Hepatocyte (in vitro differentiated cells): ENCODE results near the gene MYO5A. TPM values are rescaled to one million over a fixed set of nuclear protein-coding genes. Genes with fewer than 3 reads are reported as not detected.
"Not testable (repeated sequence)": the region's sequence is repeated elsewhere in the genome, so short reads cannot be mapped to it uniquely, and the experiment has no call there.

Experiments
- DNase-seq: peaks from one replicate; pipeline ENCODE4 v3.0.0-alpha.2; 2016; ENCODE audit warnings: low spot score
- H2AFZ ChIP-seq: fragments of 200-600 bp; sonication (generic); 2 replicates; pipeline ENCODE4 v1.6.0; 2016; ENCODE audit warnings: antibody characterized with exemption, mild to moderate bottlenecking
- H3K27ac ChIP-seq: fragments of 200-600 bp; sonication (generic); 2 replicates; pipeline ENCODE4 v1.5.1; 2016; ENCODE audit warnings: mild to moderate bottlenecking
- H3K27me3 ChIP-seq: fragments of 200-600 bp; sonication (generic); 2 replicates; pipeline ENCODE4 v1.6.1; 2016
- H3K36me3 ChIP-seq: fragments of 200-600 bp; sonication (generic); replicated peaks from 2 replicates; pipeline ENCODE4 v1.5.1; 2016; ENCODE audit warnings: low read depth; ENCODE audit not compliant: insufficient read depth
- H3K4me1 ChIP-seq: fragments of 200-600 bp; sonication (generic); 2 replicates; pipeline ENCODE4 v1.5.1; 2016; ENCODE audit warnings: mild to moderate bottlenecking, moderate library complexity; ENCODE audit not compliant: insufficient read depth
- H3K4me2 ChIP-seq: fragments of 200-600 bp; sonication (generic); 2 replicates; pipeline ENCODE4 v1.6.0; 2016
- H3K4me3 ChIP-seq: fragments of 200-600 bp; sonication (generic); 2 replicates; pipeline ENCODE4 v1.5.1; 2016; ENCODE audit warnings: mild to moderate bottlenecking
- H3K79me2 ChIP-seq: fragments of 200-600 bp; sonication (generic); 2 replicates; pipeline ENCODE4 v1.6.0; 2017; ENCODE audit warnings: mild to moderate bottlenecking
- H3K9me2 ChIP-seq: fragments of 200-600 bp; sonication (generic); replicated peaks from 2 replicates; pipeline ENCODE4 v1.6.0; 2017; ENCODE audit warnings: mild to moderate bottlenecking; ENCODE audit not compliant: insufficient read depth
- H3K9me3 ChIP-seq: fragments of 200-600 bp; sonication (generic); 2 replicates; pipeline ENCODE4 v1.5.1; 2016; ENCODE audit warnings: low read depth, mild to moderate bottlenecking
- H4K20me1 ChIP-seq: fragments of 200-600 bp; sonication (generic); 2 replicates; pipeline ENCODE4 v1.6.0; 2016; ENCODE audit warnings: mild to moderate bottlenecking; ENCODE audit not compliant: insufficient read depth, poor library complexity, severe bottlenecking
- EZH2 ChIP-seq: fragments of 200-600 bp; sonication (generic); IDR thresholded peaks from 2 replicates; pipeline ENCODE4 v1.6.1; 2016; ENCODE audit warnings: antibody characterized with exemption, mild to moderate bottlenecking, borderline replicate concordance
- EZH2phosphoT487 ChIP-seq: fragments of 200-600 bp; sonication (generic); IDR thresholded peaks from one replicate; pipeline ENCODE4 v1.6.1; 2018; ENCODE audit warnings: antibody characterized with exemption, mild to moderate bottlenecking, low read depth, moderate library complexity; ENCODE audit not compliant: unreplicated experiment, severe bottlenecking
- WGBS: methylation state at CpG from one replicate; pipeline ENCODE4 v1.1.6; 2016; ENCODE audit warnings: low lambda C conversion rate; ENCODE audit errors: missing lambda C conversion rate; 5-methylcytosine and 5-hydroxymethylcytosine counted together
- polyA plus RNA-seq: library from polyadenylated mRNA; unstranded; fragments of >200 nt; fragmentation: Nextera tagmentation; extraction: Ambion mirVana; gene quantifications from 2 replicates; pipeline ENCODE4 v1.2.1, GENCODE V29; 2016
- total RNA-seq: library from RNA; depleted of rRNA; stranded (reverse); fragments of >200 nt; gene quantifications from 2 replicates; pipeline ENCODE4 v1.2.3, GENCODE V29; 2014
- TF ChIP-seq, protein P1 (sequence below): fragments of 200-600 bp; sonication (generic); IDR thresholded peaks from 2 replicates; pipeline ENCODE4 v1.5.1; 2016; ENCODE audit warnings: antibody characterized with exemption, mild to moderate bottlenecking; ENCODE audit not compliant: poor library complexity

The MYO5A gene
- total and polyA plus RNA-seq, 2 experiments from 2014 or later = 3.7 to 14.8 TPM

DNA sequence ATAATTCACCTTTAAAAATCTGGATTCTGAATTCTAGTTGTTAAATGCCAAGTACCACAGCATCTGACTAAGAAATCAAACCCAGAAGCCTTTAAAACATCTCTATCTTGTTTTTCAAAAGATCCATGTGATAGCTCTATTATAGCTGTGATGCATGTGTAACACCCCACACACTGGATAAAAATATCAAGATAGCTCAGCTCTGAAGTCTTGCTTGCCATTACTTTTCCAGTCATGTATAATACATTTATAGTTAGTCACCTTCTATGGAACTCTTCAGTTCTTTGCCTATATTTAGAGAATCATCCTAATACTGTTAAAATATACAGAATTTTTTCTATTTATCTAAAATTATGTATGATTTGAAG is 28.6 kb upstream of the MYO5A start:
- H2AFZ ChIP-seq = no peak overlapping the region
- H3K27ac ChIP-seq = no peak overlapping the region
- no peaks in the 10 kb centered on the region for H3K27me3 ChIP-seq
- H3K4me1 ChIP-seq = no peaks in the 10 kb centered on the region
- DNase-seq = no peak
- no peaks in the 10 kb centered on the region for H3K36me3 ChIP-seq
- H4K20me1 ChIP-seq = peaks cover 74% of the 10 kb centered on the region
- TF ChIP-seq, protein P1, sequence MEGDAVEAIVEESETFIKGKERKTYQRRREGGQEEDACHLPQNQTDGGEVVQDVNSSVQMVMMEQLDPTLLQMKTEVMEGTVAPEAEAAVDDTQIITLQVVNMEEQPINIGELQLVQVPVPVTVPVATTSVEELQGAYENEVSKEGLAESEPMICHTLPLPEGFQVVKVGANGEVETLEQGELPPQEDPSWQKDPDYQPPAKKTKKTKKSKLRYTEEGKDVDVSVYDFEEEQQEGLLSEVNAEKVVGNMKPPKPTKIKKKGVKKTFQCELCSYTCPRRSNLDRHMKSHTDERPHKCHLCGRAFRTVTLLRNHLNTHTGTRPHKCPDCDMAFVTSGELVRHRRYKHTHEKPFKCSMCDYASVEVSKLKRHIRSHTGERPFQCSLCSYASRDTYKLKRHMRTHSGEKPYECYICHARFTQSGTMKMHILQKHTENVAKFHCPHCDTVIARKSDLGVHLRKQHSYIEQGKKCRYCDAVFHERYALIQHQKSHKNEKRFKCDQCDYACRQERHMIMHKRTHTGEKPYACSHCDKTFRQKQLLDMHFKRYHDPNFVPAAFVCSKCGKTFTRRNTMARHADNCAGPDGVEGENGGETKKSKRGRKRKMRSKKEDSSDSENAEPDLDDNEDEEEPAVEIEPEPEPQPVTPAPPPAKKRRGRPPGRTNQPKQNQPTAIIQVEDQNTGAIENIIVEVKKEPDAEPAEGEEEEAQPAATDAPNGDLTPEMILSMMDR = no peak
- no peak for TF ChIP-seq EZH2phosphoT487
- no peak for TF ChIP-seq EZH2
- no peaks in the 10 kb centered on the region for H3K9me3 ChIP-seq
- H3K4me2 ChIP-seq = no peak overlapping the region
- no peak overlapping the region for H3K4me3 ChIP-seq
- no peaks in the 10 kb centered on the region for H3K9me2 ChIP-seq
- H3K79me2 ChIP-seq = peaks cover 92% of the 10 kb centered on the region

DNA sequence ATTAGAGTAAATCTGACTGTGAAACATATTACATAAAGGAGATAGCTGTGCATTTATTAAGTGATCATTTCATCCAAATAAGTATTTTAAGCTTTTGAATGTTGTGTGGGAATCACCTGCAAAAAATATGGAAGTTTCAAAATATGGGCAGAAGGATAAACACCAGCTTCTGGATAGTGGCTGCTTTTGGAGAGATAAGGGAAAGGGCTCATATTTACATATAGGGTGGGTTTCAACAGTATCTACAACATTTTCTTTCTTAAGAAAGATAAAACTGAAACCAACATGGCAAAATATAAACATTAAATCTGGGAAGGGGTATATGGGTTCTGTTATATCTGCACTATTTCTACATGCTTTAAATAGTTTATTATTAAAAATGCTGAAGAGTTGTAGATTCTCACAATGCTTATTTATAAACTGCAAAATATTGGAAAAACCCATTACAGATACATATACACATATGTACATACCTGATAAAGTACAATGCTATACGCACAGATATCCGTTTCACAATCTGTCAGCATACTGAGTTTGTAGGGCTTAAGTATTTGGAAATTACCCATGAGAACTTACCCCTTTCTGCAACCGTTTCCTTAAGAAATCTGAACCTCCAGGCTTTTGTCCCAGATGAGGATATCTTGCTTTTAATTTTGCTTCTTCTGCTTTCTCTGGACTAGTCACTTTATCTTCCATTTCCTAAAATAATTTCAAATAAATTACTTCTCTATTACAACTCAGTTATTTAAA is 28.0 kb upstream of the MYO5A start:
- H3K79me2 ChIP-seq = peaks cover 86% of the 10 kb centered on the region

DNA sequence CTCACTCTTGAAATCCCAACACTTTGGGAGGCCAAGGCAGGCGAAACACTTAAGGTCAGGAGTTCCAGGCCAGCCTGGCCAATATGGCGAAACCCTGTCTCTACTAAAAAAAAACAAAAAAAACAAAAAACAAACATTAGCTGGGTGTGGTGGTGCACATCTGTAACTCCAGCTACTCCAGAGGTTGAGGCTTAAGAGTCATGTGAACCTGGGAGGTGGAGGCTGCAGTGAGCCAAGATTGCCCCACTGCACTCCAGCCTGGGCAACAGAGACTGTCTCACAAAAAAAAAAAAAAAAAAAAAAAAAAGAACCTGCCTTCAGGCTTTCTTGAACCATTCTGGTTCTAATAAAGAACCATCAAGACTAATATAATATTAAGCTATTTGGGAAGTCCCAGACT is 23.6 kb upstream of the MYO5A start:
- no peak overlapping the region for H3K4me3 ChIP-seq
- no peaks in the 10 kb centered on the region for H3K27me3 ChIP-seq
- H3K4me2 ChIP-seq = no peak overlapping the region
- WGBS = 100% methylated on average over 1 of the region's 2 CpGs
- H3K4me1 ChIP-seq = no peaks in the 10 kb centered on the region
- TF ChIP-seq EZH2 (no peak), EZH2phosphoT487 (no peak)
- TF ChIP-seq, protein P1 = no peak
- no peak for DNase-seq
- peaks cover 42% of the 10 kb centered on the region for H3K79me2 ChIP-seq
- peaks cover 31% of the 10 kb centered on the region for H4K20me1 ChIP-seq
- H2AFZ ChIP-seq = no peak overlapping the region
- H3K36me3 ChIP-seq = no peaks in the 10 kb centered on the region
- no peak overlapping the region for H3K27ac ChIP-seq
- no peaks in the 10 kb centered on the region for H3K9me2 ChIP-seq
- no peaks in the 10 kb centered on the region for H3K9me3 ChIP-seq

More for the DNA sequence above, 28.0 kb upstream of the MYO5A start:
- H3K27ac ChIP-seq = no peak overlapping the region
- no peak overlapping the region for H3K4me3 ChIP-seq
- H3K9me3 ChIP-seq = no peaks in the 10 kb centered on the region
- 88% methylated on average over 3 of the region's 3 CpGs for WGBS
- H3K36me3 ChIP-seq = no peaks in the 10 kb centered on the region
- H2AFZ ChIP-seq = no peak overlapping the region
- TF ChIP-seq EZH2 = no peak
- peaks cover 74% of the 10 kb centered on the region for H4K20me1 ChIP-seq
- no peaks in the 10 kb centered on the region for H3K9me2 ChIP-seq
- no peak overlapping the region for H3K4me2 ChIP-seq
- no peaks in the 10 kb centered on the region for H3K27me3 ChIP-seq
- no peak for DNase-seq
- H3K4me1 ChIP-seq = no peaks in the 10 kb centered on the region

DNA sequence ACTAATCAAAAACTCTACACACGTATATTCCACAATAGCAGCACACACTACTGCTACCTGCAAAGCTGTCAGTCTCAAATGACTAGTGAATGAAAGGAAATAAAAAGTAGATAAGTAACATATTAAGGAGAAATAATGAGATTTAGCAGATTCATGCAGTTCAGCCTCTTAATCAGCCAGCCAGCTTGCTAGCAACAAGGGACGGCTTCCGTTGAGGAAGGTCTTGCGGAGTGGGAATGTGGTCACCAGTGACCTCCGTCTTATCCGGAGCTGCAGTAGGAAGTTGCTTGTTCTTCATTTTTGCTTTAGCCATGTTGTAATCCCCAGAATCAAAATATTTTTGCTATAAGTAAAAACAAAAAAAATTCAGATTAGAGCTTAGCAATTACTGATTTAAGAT is 23.1 kb upstream of the MYO5A start:
- Histone ChIP-seq H3K36me3 (no peaks in the 10 kb centered on the region), H3K79me2 (peaks cover 37% of the 10 kb centered on the region), H3K27me3 (no peaks in the 10 kb centered on the region), H3K4me1 (no peaks in the 10 kb centered on the region), H4K20me1 (peaks cover 25% of the 10 kb centered on the region), H2AFZ (no peak overlapping the region), H3K9me3 (no peaks in the 10 kb centered on the region), H3K9me2 (no peaks in the 10 kb centered on the region), H3K4me2 (no peak overlapping the region), H3K27ac (no peak overlapping the region), H3K4me3 (no peak overlapping the region)
- no peak for DNase-seq
- TF ChIP-seq EZH2 (no peak), EZH2phosphoT487 (no peak)
- TF ChIP-seq, protein P1 = no peak
- WGBS = 92% methylated on average over 6 of the region's 6 CpGs

DNA sequence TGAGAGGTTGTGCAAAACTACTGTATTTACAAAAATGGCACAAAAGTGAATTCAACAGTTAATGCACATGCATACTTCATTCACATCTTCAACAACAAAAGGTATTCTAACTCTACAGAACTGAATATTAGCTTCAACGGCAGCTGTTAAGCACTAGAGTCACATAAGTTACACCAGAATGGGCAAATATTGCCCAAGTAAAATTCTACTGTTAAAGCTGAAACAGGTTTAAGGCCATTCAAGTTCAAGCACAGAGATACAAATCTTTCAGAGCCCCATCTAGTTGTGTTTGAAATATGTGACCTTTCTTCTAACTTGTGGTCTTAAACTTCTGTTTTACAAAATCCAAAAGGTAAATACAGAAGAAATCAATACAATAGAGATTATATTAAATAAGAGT is 22.5 kb upstream of the MYO5A start:
- H3K4me2 ChIP-seq, H3K9me3 ChIP-seq, H3K36me3 ChIP-seq, H3K9me2 ChIP-seq, H3K27ac ChIP-seq, DNase-seq, H2AFZ ChIP-seq, H3K4me3 ChIP-seq, H3K27me3 ChIP-seq, H3K4me1 ChIP-seq: not testable (repeated sequence)
- 88% methylated on average over 1 of the region's 1 CpG for WGBS
- H4K20me1 ChIP-seq = peaks cover 21% of the 10 kb centered on the region
- H3K79me2 ChIP-seq = peaks cover 31% of the 10 kb centered on the region
